ENCODE data around the gene GLT1D1.

DNA sequence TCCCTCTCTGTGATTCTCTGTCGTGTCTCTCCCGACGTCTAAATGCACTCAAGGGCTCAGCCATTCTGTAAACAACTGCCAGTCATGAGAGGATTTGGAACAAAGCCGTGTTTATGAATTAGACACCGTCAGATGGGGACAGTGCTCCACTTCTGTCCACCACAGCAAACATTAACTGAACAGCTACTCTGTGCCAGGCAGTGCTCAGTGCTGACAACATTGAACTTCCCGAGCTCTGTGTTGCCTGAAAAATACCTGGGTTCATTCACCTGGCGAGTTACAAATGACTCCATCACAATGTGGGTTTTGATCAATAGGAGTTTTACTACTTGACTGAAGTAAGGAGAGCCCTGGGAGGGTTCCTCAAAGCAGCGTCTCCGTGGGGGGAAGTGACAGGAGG is 139.3 kb downstream of the GLT1D1 start:
- TF ChIP-seq GATA3 (IDR thresholded peaks at IDR 0.05; ENCODE audit: low read depth, low read length) (no peak), GATA2 (IDR thresholded peaks at IDR 0.05; ENCODE audit: low read depth, low read length) (no peak)
